ENCODE data around the gene MOGAT1.
"Not testable (repeated sequence)": the region's sequence is repeated elsewhere in the genome, so short reads cannot be mapped to it uniquely, and the experiment has no call there.

Gene MOGAT1

GRCh38 chr2:222755593-222755992, 84.1 kb downstream of the MOGAT1 start:
- H3K14ac ChIP-seq (ENCODE audit: low read length); H2AK5ac ChIP-seq (ENCODE audit: low read depth, low read length); H3K4me2 ChIP-seq (ENCODE audit: insufficient read depth, low read length, poor library complexity, severe bottlenecking); H3K27me3 ChIP-seq (ENCODE audit: control insufficient read depth in 3 of 3, insufficient read depth in 3 of 3, low read depth in 1 of 3, low read length in 3 of 3); H3K18ac ChIP-seq (ENCODE audit: low read length); H3K9ac ChIP-seq (ENCODE audit: low read depth, low read length, poor library complexity); H2AFZ ChIP-seq (ENCODE audit: low read length); H3K4me3 ChIP-seq (ENCODE audit: low read length in 2 of 2); H4K91ac ChIP-seq (ENCODE audit: low read depth, low read length, poor library complexity); DNase-seq (ENCODE audit: low spot score); H3K9me3 ChIP-seq (replicated peaks in 1 of 2; ENCODE audit: control insufficient read depth in 2 of 2, insufficient read depth in 1 of 2, low read depth in 1 of 2, low read length in 2 of 2); H3K36me3 ChIP-seq (replicated peaks in 1 of 2; ENCODE audit: control insufficient read depth in 2 of 2, insufficient read depth in 2 of 2, low read length in 2 of 2); H3K27ac ChIP-seq (replicated peaks; ENCODE audit: low read length); H3K79me1 ChIP-seq (ENCODE audit: low read depth, low read length); H4K8ac ChIP-seq (ENCODE audit: low read depth, low read length); H2BK12ac ChIP-seq (ENCODE audit: low read length); H3K23ac ChIP-seq (ENCODE audit: low read depth, low read length, poor library complexity); H2BK15ac ChIP-seq (ENCODE audit: low read length); H2BK120ac ChIP-seq (ENCODE audit: low read depth, low read length); H3K4ac ChIP-seq (ENCODE audit: low read length); H2BK5ac ChIP-seq (ENCODE audit: low read length): not testable (repeated sequence)
- WGBS, 2 donors (ENCODE audit: extremely low coverage in 2 of 2, insufficient read length in 2 of 2, insufficient replicate concordance in 1 of 2): no CpG with 5 or more reads among the region's 5 CpGs
- H3K4me1 ChIP-seq (ENCODE audit: control insufficient read depth in 2 of 2, insufficient read depth in 1 of 2, low read depth in 1 of 2, low read length in 2 of 2): peaks cover 12 to 18% of the 10 kb centered on the region in 2 donors

GRCh38 chr2:222756362-222756831, 84.9 kb downstream of the MOGAT1 start:
- no peak overlapping the region for H3K18ac ChIP-seq (ENCODE audit: low read length)
- no peak overlapping the region for H3K9ac ChIP-seq (ENCODE audit: low read depth, low read length, poor library complexity)
- peak overlapping the region; percentile 34 for H2AFZ ChIP-seq (ENCODE audit: low read length)
- H4K8ac ChIP-seq (ENCODE audit: low read depth, low read length): no peak overlapping the region
- H3K4ac ChIP-seq (ENCODE audit: low read length): no peak overlapping the region
- H3K27me3 ChIP-seq (ENCODE audit: control insufficient read depth in 3 of 3, insufficient read depth in 3 of 3, low read depth in 1 of 3, low read length in 3 of 3): no peaks in the 10 kb centered on the region
- no peak overlapping the region for H3K27ac ChIP-seq (replicated peaks; ENCODE audit: low read length)
- H2AK5ac ChIP-seq (ENCODE audit: low read depth, low read length): no peak overlapping the region
- H3K14ac ChIP-seq (ENCODE audit: low read length): no peak overlapping the region
- no peak for DNase-seq (ENCODE audit: low spot score)
- no peak overlapping the region for H2BK120ac ChIP-seq (ENCODE audit: low read depth, low read length)
- no peak overlapping the region for H2BK15ac ChIP-seq (ENCODE audit: low read length)
- no peaks in the 10 kb centered on the region for H3K36me3 ChIP-seq (replicated peaks in 1 of 2; ENCODE audit: control insufficient read depth in 2 of 2, insufficient read depth in 2 of 2, low read length in 2 of 2)
- H2BK12ac ChIP-seq (ENCODE audit: low read length): no peak overlapping the region
- no peak overlapping the region for H3K4me2 ChIP-seq (ENCODE audit: insufficient read depth, low read length, poor library complexity, severe bottlenecking)
- H3K4me3 ChIP-seq (ENCODE audit: low read length in 2 of 2): no peak overlapping the region
- WGBS, 2 donors (ENCODE audit: extremely low coverage in 2 of 2, insufficient read length in 2 of 2, insufficient replicate concordance in 1 of 2): no CpG with 5 or more reads among the region's 3 CpGs
- no peaks in the 10 kb centered on the region for H3K9me3 ChIP-seq (replicated peaks in 1 of 2; ENCODE audit: control insufficient read depth in 2 of 2, insufficient read depth in 1 of 2, low read depth in 1 of 2, low read length in 2 of 2)
- H2BK5ac ChIP-seq (ENCODE audit: low read length): no peak overlapping the region
- no peak overlapping the region for H4K91ac ChIP-seq (ENCODE audit: low read depth, low read length, poor library complexity)
- H3K23ac ChIP-seq (ENCODE audit: low read depth, low read length, poor library complexity): no peak overlapping the region
- peaks cover 12 to 19% of the 10 kb centered on the region in 2 donors for H3K4me1 ChIP-seq (ENCODE audit: control insufficient read depth in 2 of 2, insufficient read depth in 1 of 2, low read depth in 1 of 2, low read length in 2 of 2)
- H3K79me1 ChIP-seq (ENCODE audit: low read depth, low read length): no peaks in the 10 kb centered on the region

DNA sequence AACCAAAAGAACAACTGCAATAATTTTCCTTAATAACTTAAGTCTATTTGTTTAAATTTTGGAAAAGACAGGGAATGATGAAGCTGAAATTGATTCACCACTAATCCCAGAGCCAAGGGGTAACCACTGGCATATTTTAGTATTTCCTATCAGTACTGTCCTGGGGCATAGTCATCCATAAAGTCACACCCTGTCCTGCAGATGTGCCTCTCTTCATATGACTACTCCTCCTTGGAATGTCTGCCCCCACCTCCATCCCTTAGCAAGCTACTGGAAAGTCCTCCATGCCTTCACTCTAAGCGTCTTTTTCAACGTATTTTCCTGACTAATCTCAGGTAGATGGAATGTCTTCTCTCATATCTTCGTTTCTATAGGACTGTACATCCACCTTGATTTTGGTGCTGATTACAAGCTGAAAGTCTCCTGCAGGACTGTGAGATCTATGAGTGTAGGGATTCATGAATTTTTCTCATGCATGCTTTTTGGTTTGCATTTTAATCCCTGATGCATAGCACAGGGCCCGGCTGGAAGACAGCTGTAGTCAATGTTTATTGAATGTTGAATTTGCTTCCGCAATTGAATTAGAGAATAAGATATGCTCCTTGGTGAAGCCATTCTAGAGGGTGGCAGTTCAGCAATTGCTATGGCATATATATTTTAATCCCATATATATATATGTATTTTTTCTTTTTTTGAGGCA, 85.6 kb downstream of the MOGAT1 start:
- no peaks in the 10 kb centered on the region for H3K36me3 ChIP-seq (replicated peaks in 1 of 2; ENCODE audit: control insufficient read depth in 2 of 2, insufficient read depth in 2 of 2, low read length in 2 of 2)
- peaks cover 15 to 19% of the 10 kb centered on the region in 2 donors for H3K4me1 ChIP-seq (ENCODE audit: control insufficient read depth in 2 of 2, insufficient read depth in 1 of 2, low read depth in 1 of 2, low read length in 2 of 2)
- H2AK5ac ChIP-seq (ENCODE audit: low read depth, low read length): no peak overlapping the region
- H3K4ac ChIP-seq (ENCODE audit: low read length): no peak overlapping the region
- H3K18ac ChIP-seq (ENCODE audit: low read length): no peak overlapping the region
- no peaks in the 10 kb centered on the region for H3K27me3 ChIP-seq (ENCODE audit: control insufficient read depth in 3 of 3, insufficient read depth in 3 of 3, low read depth in 1 of 3, low read length in 3 of 3)
- no peak overlapping the region for H3K4me3 ChIP-seq (ENCODE audit: low read length in 2 of 2)
- H3K23ac ChIP-seq (ENCODE audit: low read depth, low read length, poor library complexity): no peak overlapping the region
- H4K91ac ChIP-seq (ENCODE audit: low read depth, low read length, poor library complexity): no peak overlapping the region
- WGBS, 2 donors (ENCODE audit: extremely low coverage in 2 of 2, insufficient read length in 2 of 2, insufficient replicate concordance in 1 of 2): no CpG with 5 or more reads among the region's 5 CpGs
- no peak overlapping the region for H2BK120ac ChIP-seq (ENCODE audit: low read depth, low read length)
- no peak overlapping the region for H3K9ac ChIP-seq (ENCODE audit: low read depth, low read length, poor library complexity)
- H3K27ac ChIP-seq (replicated peaks; ENCODE audit: low read length): no peak overlapping the region
- no peaks in the 10 kb centered on the region for H3K79me1 ChIP-seq (ENCODE audit: low read depth, low read length)
- H2BK15ac ChIP-seq (ENCODE audit: low read length): no peak overlapping the region
- H4K8ac ChIP-seq (ENCODE audit: low read depth, low read length): no peak overlapping the region
- no peak overlapping the region for H2BK12ac ChIP-seq (ENCODE audit: low read length)
- no peak overlapping the region for H2BK5ac ChIP-seq (ENCODE audit: low read length)
- H3K9me3 ChIP-seq (replicated peaks in 1 of 2; ENCODE audit: control insufficient read depth in 2 of 2, insufficient read depth in 1 of 2, low read depth in 1 of 2, low read length in 2 of 2): no peaks in the 10 kb centered on the region
- no peak for DNase-seq (ENCODE audit: low spot score)
- no peak overlapping the region for H3K14ac ChIP-seq (ENCODE audit: low read length)
- H2AFZ ChIP-seq (ENCODE audit: low read length): peak overlapping the region; percentile 34
- H3K4me2 ChIP-seq (ENCODE audit: insufficient read depth, low read length, poor library complexity, severe bottlenecking): no peak overlapping the region
